ENCODE measurements around the gene TPRKB.
"Not testable (repeated sequence)": the region's sequence is repeated elsewhere in the genome, so short reads cannot be mapped to it uniquely, and the experiment has no call there.

Gene TPRKB

GRCh38 chr2:73736855-73737779 lies at the start of gene TPRKB:
TSS of gene TPRKB (minus strand) at chr2:73737345. CDS start at chr2:73734569, 2,776 bp downstream.
- peak; percentile 96 for DNase-seq
- no peak for TF ChIP-seq CTCF (IDR thresholded peaks at IDR 0.05; ENCODE audit: low read depth, low read length, missing control alignments)
- no peaks in the 10 kb centered on the region for H3K27me3 ChIP-seq (replicated peaks)
- H3K36me3 ChIP-seq (replicated peaks): peaks cover 6% of the 10 kb centered on the region
- peak within 1 kb of the TSS; percentile 29 for H3K27ac ChIP-seq
- peak within 1 kb of the TSS; percentile 95 for H3K4me3 ChIP-seq (ENCODE audit: low read depth, low read length)
- in situ Hi-C loops (cut with HindIII; ENCODE audit: low pct_ligation_motif_present, low sequenced_read_pairs): no loop called here

- H3K27ac ChIP-seq; DNase-seq; H3K27me3 ChIP-seq (replicated peaks); H3K4me3 ChIP-seq (ENCODE audit: low read depth, low read length); H3K36me3 ChIP-seq (replicated peaks); in situ Hi-C loops (cut with HindIII; ENCODE audit: low pct_ligation_motif_present, low sequenced_read_pairs): not testable (repeated sequence)
These were observed 46.7 kb upstream of the TPRKB start, which contains the start of gene C2orf78 for GRCh38 chr2:73783883-73784282. TSS of gene C2orf78 (plus strand) at chr2:73784183. CDS start at chr2:73784310, 127 bp downstream.

GRCh38 chr2:73783402-73783801 lies 46.3 kb upstream of the TPRKB start:
- H3K27ac ChIP-seq; in situ Hi-C loops (cut with HindIII; ENCODE audit: low pct_ligation_motif_present, low sequenced_read_pairs); H3K27me3 ChIP-seq (replicated peaks); H3K4me3 ChIP-seq (ENCODE audit: low read depth, low read length); H3K36me3 ChIP-seq (replicated peaks): not testable (repeated sequence)
- peak; percentile 38 for DNase-seq

- Histone ChIP-seq H3K27ac (no peak overlapping the region), H3K4me3 (ENCODE audit: low read depth, low read length) (peak overlapping the region; percentile 83), H3K36me3 (replicated peaks) (peaks cover 7% of the 10 kb centered on the region), H3K27me3 (replicated peaks) (no peaks in the 10 kb centered on the region)
- DNase-seq: no peak
- TF ChIP-seq CTCF (IDR thresholded peaks at IDR 0.05; ENCODE audit: low read depth, low read length, missing control alignments): no peak
- in situ Hi-C loops (cut with HindIII; ENCODE audit: low pct_ligation_motif_present, low sequenced_read_pairs): no loop called here
These were observed 43.1 kb upstream of the TPRKB start for GRCh38 chr2:73780237-73780582.

GRCh38 chr2:73779467-73780236 lies 42.5 kb upstream of the TPRKB start, which contains the start of gene DUSP11:
TSS of gene DUSP11 (minus strand) at chr2:73780103. CDS start at chr2:73779974, 129 bp downstream.
- no peaks in the 10 kb centered on the region for H3K27me3 ChIP-seq (replicated peaks)
- in situ Hi-C loops (cut with HindIII; ENCODE audit: low pct_ligation_motif_present, low sequenced_read_pairs): no loop called here

GRCh38 chr2:73778867-73779466 lies 41.8 kb upstream of the TPRKB start:
- in situ Hi-C loops (cut with HindIII; ENCODE audit: low pct_ligation_motif_present, low sequenced_read_pairs): not testable (repeated sequence)
- peak overlapping the region; percentile 88 for H3K27ac ChIP-seq

More at GRCh38 chr2:73779467-73780236, 42.5 kb upstream of the TPRKB start, which contains the start of gene DUSP11:
- H3K4me3 ChIP-seq (ENCODE audit: low read depth, low read length): peak within 1 kb of the TSS; percentile 83
- peak within 1 kb of the TSS; percentile 88 for H3K27ac ChIP-seq
- peak; percentile 93 for TF ChIP-seq CTCF (IDR thresholded peaks at IDR 0.05; ENCODE audit: low read depth, low read length, missing control alignments)
- DNase-seq: peak; percentile 98
- peaks cover 11% of the 10 kb centered on the region for H3K36me3 ChIP-seq (replicated peaks)

More at GRCh38 chr2:73778867-73779466, 41.8 kb upstream of the TPRKB start:
- peak overlapping the region; percentile 83 for H3K4me3 ChIP-seq (ENCODE audit: low read depth, low read length)
- H3K36me3 ChIP-seq (replicated peaks): peaks cover 18% of the 10 kb centered on the region
- not testable (repeated sequence) for DNase-seq; H3K27me3 ChIP-seq (replicated peaks)

All from brain microvascular endothelial cell (primary cell).